ENCODE results near the gene TAF1C. TPM values are rescaled to one million over a fixed set of nuclear protein-coding genes. Genes with fewer than 3 reads are reported as not detected.

The TAF1C gene
- total RNA-seq, 1 experiment from 2014 or later, result 79.7 TPM

- no peaks in the 10 kb centered on the region for H3K27me3 Mint-ChIP-seq (ENCODE audit: insufficient read depth, unreplicated experiment)
- H3K4me1 Mint-ChIP-seq (ENCODE audit: low read depth, unreplicated experiment), result peaks cover 24% of the 10 kb centered on the region
- H3K4me3 Mint-ChIP-seq (ENCODE audit: unreplicated experiment), result no peak overlapping the region
- ChIA-PET POLR2A (no interaction called here), CTCF (interaction anchor here (0.5 to 1.0 kb wide), 2 partner anchors 14 to 27 kb away, joined by 3 to 6 read pairs; no protein-coding TSS in a partner anchor)
- no TSS peak for BruUV-seq (replicated peaks)
- H3K36me3 Mint-ChIP-seq (ENCODE audit: insufficient read depth, unreplicated experiment), result peaks cover 9% of the 10 kb centered on the region
- intact Hi-C loops (cut with micrococcal nuclease; ENCODE audit: unreplicated experiment), result no loop called here
- H3K27ac Mint-ChIP-seq (ENCODE audit: unreplicated experiment), result no peak overlapping the region
- Histone ChIP-seq H3K4me1 (no peaks in the 10 kb centered on the region), H3K9me3 (no peaks in the 10 kb centered on the region), H3K4me3 (ENCODE audit: low read depth, low read length) (no peak overlapping the region), H3K27me3 (replicated peaks; ENCODE audit: control insufficient read depth, insufficient read depth, low read length) (no peaks in the 10 kb centered on the region), H3K36me3 (ENCODE audit: control insufficient read depth, insufficient read depth, low read length) (no peaks in the 10 kb centered on the region)
- H3K9me3 Mint-ChIP-seq (ENCODE audit: unreplicated experiment), result no peaks in the 10 kb centered on the region
- DNase-seq, result no peak
- TF ChIP-seq CTCF (IDR thresholded peaks at IDR 0.05; ENCODE audit: insufficient read depth in 1 of 2, low read depth in 1 of 2, low read length in 1 of 2, severe bottlenecking in 1 of 2, unreplicated experiment in 1 of 2), result no peak
These were observed 47.1 kb downstream of the TAF1C start for GRCh38 chr16:84139628-84140258.

GRCh38 chr16:84138824-84139627, 47.8 kb downstream of the TAF1C start:
- intact Hi-C loops (cut with micrococcal nuclease; ENCODE audit: unreplicated experiment), result no loop called here
- no peaks in the 10 kb centered on the region for H3K9me3 Mint-ChIP-seq (ENCODE audit: unreplicated experiment)
- H3K27me3 ChIP-seq (replicated peaks; ENCODE audit: control insufficient read depth, insufficient read depth, low read length), result no peaks in the 10 kb centered on the region
- no peaks in the 10 kb centered on the region for H3K4me1 ChIP-seq
- BruUV-seq (replicated peaks), result no TSS peak
- POLR2A ChIA-PET, result no interaction called here
- H3K4me3 Mint-ChIP-seq (ENCODE audit: unreplicated experiment), result no peak overlapping the region
- CTCF ChIA-PET, result interaction anchor here (0.5 to 1.0 kb wide), 2 partner anchors 15 to 28 kb away, joined by 3 to 6 read pairs; no protein-coding TSS in a partner anchor
- H3K36me3 ChIP-seq (ENCODE audit: control insufficient read depth, insufficient read depth, low read length), result no peaks in the 10 kb centered on the region
- no peaks in the 10 kb centered on the region for H3K9me3 ChIP-seq
- peaks cover 2% of the 10 kb centered on the region for H3K36me3 Mint-ChIP-seq (ENCODE audit: insufficient read depth, unreplicated experiment)
- peak overlapping the region; percentile 6 for H3K27ac Mint-ChIP-seq (ENCODE audit: unreplicated experiment)
- TF ChIP-seq CTCF (IDR thresholded peaks at IDR 0.05; ENCODE audit: insufficient read depth in 1 of 2, low read depth in 1 of 2, low read length in 1 of 2, severe bottlenecking in 1 of 2, unreplicated experiment in 1 of 2), result no peak
- DNase-seq, result no peak
- no peaks in the 10 kb centered on the region for H3K27me3 Mint-ChIP-seq (ENCODE audit: insufficient read depth, unreplicated experiment)
- H3K4me3 ChIP-seq (ENCODE audit: low read depth, low read length), result no peak overlapping the region
- peaks cover 21% of the 10 kb centered on the region for H3K4me1 Mint-ChIP-seq (ENCODE audit: low read depth, unreplicated experiment)

- no peak for DNase-seq
- ChIA-PET POLR2A (no interaction called here), CTCF (no interaction called here)
- TF ChIP-seq CTCF (IDR thresholded peaks at IDR 0.05; ENCODE audit: insufficient read depth in 1 of 2, low read depth in 1 of 2, low read length in 1 of 2, severe bottlenecking in 1 of 2, unreplicated experiment in 1 of 2), result no peak
- H3K36me3 ChIP-seq (ENCODE audit: control insufficient read depth, insufficient read depth, low read length), result no peaks in the 10 kb centered on the region
- BruUV-seq (replicated peaks), result no TSS peak
- Mint-ChIP-seq H3K27me3 (ENCODE audit: insufficient read depth, unreplicated experiment) (no peaks in the 10 kb centered on the region), H3K9me3 (ENCODE audit: unreplicated experiment) (no peaks in the 10 kb centered on the region), H3K36me3 (ENCODE audit: insufficient read depth, unreplicated experiment) (no peaks in the 10 kb centered on the region), H3K27ac (ENCODE audit: unreplicated experiment) (no peak overlapping the region), H3K4me1 (ENCODE audit: low read depth, unreplicated experiment) (peaks cover 18% of the 10 kb centered on the region), H3K4me3 (ENCODE audit: unreplicated experiment) (no peak overlapping the region)
- intact Hi-C loops (cut with micrococcal nuclease; ENCODE audit: unreplicated experiment), result no loop called here
- no peaks in the 10 kb centered on the region for H3K4me1 ChIP-seq
- no peaks in the 10 kb centered on the region for H3K9me3 ChIP-seq
- no peak overlapping the region for H3K4me3 ChIP-seq (ENCODE audit: low read depth, low read length)
- no peaks in the 10 kb centered on the region for H3K27me3 ChIP-seq (replicated peaks; ENCODE audit: control insufficient read depth, insufficient read depth, low read length)
These were observed 48.4 kb downstream of the TAF1C start for GRCh38 chr16:84138500-84138823.
